Stromal cell of bone marrow (primary cell): Measurements from ENCODE around the gene RNF150.
"Not testable (repeated sequence)": the region's sequence is repeated elsewhere in the genome, so short reads cannot be mapped to it uniquely, and the experiment has no call there.

Source experiments
- DNase-seq: peaks from one replicate; pipeline ENCODE4 v3.0.0-alpha.2; 2012; ENCODE audit warnings: low read depth

Gene RNF150

DNA sequence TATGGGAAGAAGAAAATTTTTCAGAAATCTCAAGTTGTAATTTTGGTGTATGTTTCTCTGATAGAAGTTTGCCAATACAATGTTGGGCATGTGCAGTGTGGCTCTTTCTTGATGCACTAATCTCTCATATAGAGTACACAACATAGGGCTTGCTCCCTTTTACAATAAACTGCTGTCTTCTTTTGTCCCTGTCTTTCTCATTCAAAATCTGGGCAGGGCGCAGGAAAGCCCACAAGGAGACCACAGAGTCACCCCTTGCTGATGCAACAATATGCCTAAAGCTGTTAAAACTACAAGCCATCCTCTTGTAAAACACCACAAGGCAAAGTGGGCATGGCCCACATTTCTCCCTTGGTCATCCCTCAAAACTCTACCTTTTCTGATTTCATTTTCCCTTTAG lies 313.7 kb downstream of the RNF150 start:
- no peak for DNase-seq

- no peak for DNase-seq
Observed at GRCh38 chr4:140818433-140818832, 314.8 kb downstream of the RNF150 start.

- DNase-seq: no peak
Observed at GRCh38 chr4:140816806-140817510, 316.3 kb downstream of the RNF150 start.

DNA sequence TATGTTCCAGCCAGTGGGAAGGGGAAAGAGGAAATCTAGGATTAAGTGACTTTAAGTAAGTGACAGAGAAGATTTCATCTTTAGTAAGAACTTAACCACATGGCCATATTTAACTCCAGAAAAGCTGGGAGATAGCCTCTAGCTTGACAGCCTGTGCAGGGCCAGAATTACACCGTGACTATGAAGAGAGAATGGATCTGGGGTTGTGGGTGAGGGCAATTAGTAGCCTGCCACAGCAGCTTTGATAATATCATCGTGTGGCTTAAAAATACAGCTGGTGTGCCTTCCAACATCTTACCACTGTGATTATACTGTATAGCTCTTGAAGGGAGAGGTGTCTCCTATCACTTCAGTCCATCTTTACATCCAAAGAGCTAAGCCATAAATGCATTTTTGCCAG lies 319.5 kb downstream of the RNF150 start:
- no peak for DNase-seq

DNA sequence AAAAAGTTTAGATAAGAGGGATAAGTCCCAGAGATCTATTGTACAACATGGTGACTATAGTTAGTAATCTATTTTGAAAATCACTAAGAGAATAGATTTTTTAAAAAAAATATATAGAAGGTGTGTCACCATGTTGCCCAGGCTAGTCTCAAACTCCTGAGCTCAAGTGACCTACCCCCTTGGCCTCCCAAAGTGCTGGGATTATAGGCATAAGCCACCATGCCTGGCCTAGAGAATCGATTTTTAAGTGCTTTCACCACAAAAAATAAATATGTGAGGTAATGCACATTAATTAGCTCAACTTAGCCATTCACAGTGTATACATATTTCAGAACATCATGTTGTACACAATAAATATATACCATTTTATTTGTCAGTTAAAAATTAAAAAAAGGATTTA lies 320.4 kb downstream of the RNF150 start:
- DNase-seq: no peak

- DNase-seq: no peak
Observed at GRCh38 chr4:140811429-140811828, 321.8 kb downstream of the RNF150 start.

DNA sequence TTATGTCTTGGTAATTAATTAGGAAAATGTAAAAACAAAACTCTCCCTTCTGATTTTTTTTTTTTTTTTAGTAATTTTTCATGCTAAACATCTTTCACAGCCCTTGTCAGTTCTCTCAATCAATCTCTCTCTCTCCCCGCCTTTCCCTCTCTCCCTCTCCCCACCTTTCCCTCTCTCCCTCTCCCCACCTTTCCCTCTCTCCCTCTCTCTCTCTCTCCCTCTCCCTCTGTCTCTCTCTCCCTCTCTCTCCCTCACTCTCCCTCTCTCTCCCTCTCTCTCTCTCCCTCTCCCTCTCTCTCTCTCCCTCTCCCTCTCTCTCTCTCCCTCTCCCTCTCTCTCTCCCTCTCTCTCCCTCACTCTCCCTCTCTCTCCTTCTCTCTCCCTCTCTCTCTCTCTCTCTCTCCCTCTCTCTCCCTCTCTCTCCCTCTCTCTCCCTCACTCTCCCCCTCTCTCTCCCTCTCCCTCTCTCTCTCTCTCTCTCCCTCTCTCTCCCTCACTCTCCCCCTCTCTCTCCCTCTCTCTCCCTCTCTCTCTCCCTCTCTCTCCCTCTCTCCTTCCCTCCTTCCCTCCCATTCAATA lies 322.6 kb downstream of the RNF150 start:
- DNase-seq: not testable (repeated sequence)
